Measurements from ENCODE around the gene AP5S1. TPM values are rescaled to one million over a fixed set of nuclear protein-coding genes. Genes with fewer than 3 reads are reported as not detected.

AP5S1 gene
- total and polyA plus RNA-seq, 2 of the 13 experiments (the other 11 are each of a cell fraction or from before 2014, with no cell fraction given) = 7.9 to 23.2 TPM

- TF ChIP-seq ZNF549 (CRISPR knock-in tag; IDR thresholded peaks at IDR 0.05) (no peak), MTA3 (CRISPR knock-in tag; IDR thresholded peaks at IDR 0.05) (peak; percentile 48; the same call in 1 of the 2 replicates), ZNF629 (CRISPR knock-in tag; conservative IDR thresholded peaks at IDR 0.05) (no peak), ZNF878 (CRISPR knock-in tag; IDR thresholded peaks at IDR 0.05) (peak; percentile 88; the same call in 1 of the 2 replicates), HNRNPK (IDR thresholded peaks at IDR 0.05; ENCODE audit: low read depth, low read length, poor library complexity, severe bottlenecking) (peak; percentile 86), MED1 (CRISPR knock-in tag; IDR thresholded peaks at IDR 0.05) (peak; percentile 69), THYN1 (CRISPR knock-in tag; IDR thresholded peaks at IDR 0.05; ENCODE audit: borderline replicate concordance, low read depth) (0 out of 2 replicates have a peak, but pooled peaks have one; percentile 57), ZIK1 (CRISPR knock-in tag; IDR thresholded peaks at IDR 0.05; ENCODE audit: borderline replicate concordance, low read depth) (peak; percentile 98; the same call in 1 of the 2 replicates), ZNF556 (CRISPR knock-in tag; IDR thresholded peaks at IDR 0.05; ENCODE audit: borderline replicate concordance) (0 out of 2 replicates have a peak, but pooled peaks have one; percentile 25), SRF (IDR thresholded peaks at IDR 0.05; ENCODE audit: low read depth, low read length) (no peak), KLF11 (CRISPR knock-in tag; IDR thresholded peaks at IDR 0.05) (peak; percentile 68), ZNF362 (CRISPR knock-in tag; IDR thresholded peaks at IDR 0.05; ENCODE audit: borderline replicate concordance) (no peak), MIXL1 (CRISPR knock-in tag; IDR thresholded peaks at IDR 0.05) (peak; percentile 61; the same call in 1 of the 2 replicates), ZSCAN30 (CRISPR knock-in tag; IDR thresholded peaks at IDR 0.05) (peak; percentile 97), CENPBD1 (CRISPR knock-in tag; IDR thresholded peaks at IDR 0.05; ENCODE audit: borderline replicate concordance, low read depth) (peak; percentile 70; the same call in 1 of the 2 replicates), ZNF672 (CRISPR knock-in tag; IDR thresholded peaks at IDR 0.05) (no peak), ZNF512 (CRISPR knock-in tag; IDR thresholded peaks at IDR 0.05) (no peak), SP5 (CRISPR knock-in tag; IDR thresholded peaks at IDR 0.05; ENCODE audit: borderline replicate concordance, low read depth) (peak; percentile 40; the same call in 1 of the 2 replicates), USF2 (IDR thresholded peaks at IDR 0.05; ENCODE audit: low read depth, low read length) (no peak), USF2 (CRISPR knock-in tag; IDR thresholded peaks at IDR 0.05; ENCODE audit: borderline replicate concordance) (peak; percentile 16; the same call in 1 of the 2 replicates), ZNF782 (CRISPR knock-in tag; IDR thresholded peaks at IDR 0.05; ENCODE audit: borderline replicate concordance) (no peak), CHD2 (IDR thresholded peaks at IDR 0.05; ENCODE audit: low read depth, low read length) (no peak), ZNF280B (CRISPR knock-in tag; IDR thresholded peaks at IDR 0.05; ENCODE audit: borderline replicate concordance) (peak; percentile 91; the same call in 1 of the 2 replicates), CEBPG (CRISPR knock-in tag; IDR thresholded peaks at IDR 0.05) (peak; percentile 3; the same call in 1 of the 2 replicates)
Observed at GRCh38 chr20:3846740-3847428, 26.5 kb downstream of the AP5S1 start, which contains the start of gene MAVS (continued).

Data from HepG2 (cell line).